ENCODE results near the gene LTV1.
"Not testable (repeated sequence)": the region's sequence is repeated elsewhere in the genome, so short reads cannot be mapped to it uniquely, and the experiment has no call there.

Gene LTV1

GRCh38 chr6:143843677-143843999, 500 bp downstream of the LTV1 start:
- peak; percentile 0 for DNase-seq (ENCODE audit: low read depth)

- DNase-seq (ENCODE audit: low read depth): no peak
Observed at GRCh38 chr6:143844006-143844405, 868 bp downstream of the LTV1 start.

- no peak for DNase-seq (ENCODE audit: low read depth)
Observed at GRCh38 chr6:143845033-143845432, 1.9 kb downstream of the LTV1 start.

GRCh38 chr6:143851706-143852105, 8.6 kb downstream of the LTV1 start:
- not testable (repeated sequence) for DNase-seq (ENCODE audit: low read depth)

GRCh38 chr6:143855057-143855456, 11.9 kb downstream of the LTV1 start:
- not testable (repeated sequence) for DNase-seq (ENCODE audit: low read depth)

GRCh38 chr6:143856762-143857161, 13.6 kb downstream of the LTV1 start:
- not testable (repeated sequence) for DNase-seq (ENCODE audit: low read depth)

- no peak for DNase-seq (ENCODE audit: low read depth)
Observed at GRCh38 chr6:143857651-143858050, 14.5 kb downstream of the LTV1 start.

GRCh38 chr6:143859891-143860660, 16.9 kb downstream of the LTV1 start:
- DNase-seq (ENCODE audit: low read depth): no peak

GRCh38 chr6:143863771-143864170, 20.6 kb downstream of the LTV1 start:
- no peak for DNase-seq (ENCODE audit: low read depth)

- DNase-seq (ENCODE audit: low read depth): no peak
Observed at GRCh38 chr6:143864234-143864633, 21.1 kb downstream of the LTV1 start, which contains the start of gene ZC2HC1B. ZC2HC1B (plus strand) TSS chr6:143864474; CDS start chr6:143864540, 66 bp downstream.

- no peak for DNase-seq (ENCODE audit: low read depth)
Observed at GRCh38 chr6:143867236-143867635, 24.1 kb downstream of the LTV1 start.

- not testable (repeated sequence) for DNase-seq (ENCODE audit: low read depth)
Observed at GRCh38 chr6:143868808-143869207, 25.7 kb downstream of the LTV1 start.

- not testable (repeated sequence) for DNase-seq (ENCODE audit: low read depth)
Observed at GRCh38 chr6:143871202-143871730, 28.1 kb downstream of the LTV1 start.

- DNase-seq (ENCODE audit: low read depth): no peak
Observed at GRCh38 chr6:143872201-143872600, 29.1 kb downstream of the LTV1 start.

GRCh38 chr6:143873600-143873999, 30.5 kb downstream of the LTV1 start:
- not testable (repeated sequence) for DNase-seq (ENCODE audit: low read depth)

GRCh38 chr6:143874503-143874902, 31.4 kb downstream of the LTV1 start:
- not testable (repeated sequence) for DNase-seq (ENCODE audit: low read depth)

GRCh38 chr6:143877584-143878271, 34.6 kb downstream of the LTV1 start:
- no peak for DNase-seq (ENCODE audit: low read depth)

- no peak for DNase-seq (ENCODE audit: low read depth)
Observed at GRCh38 chr6:143878272-143878760, 35.2 kb downstream of the LTV1 start.

- no peak for DNase-seq (ENCODE audit: low read depth)
Observed at GRCh38 chr6:143880412-143880811, 37.3 kb downstream of the LTV1 start.

GRCh38 chr6:143882401-143882930, 39.3 kb downstream of the LTV1 start:
- DNase-seq (ENCODE audit: low read depth): no peak

- no peak for DNase-seq (ENCODE audit: low read depth)
Observed at GRCh38 chr6:143884216-143884900, 41.2 kb downstream of the LTV1 start.

GRCh38 chr6:143885116-143885515, 42.0 kb downstream of the LTV1 start:
- DNase-seq (ENCODE audit: low read depth): no peak

Measured in T-helper 22 cell (primary cell).